Retina (tissue), 1 donor: ENCODE data around the gene KCNK1.

Experiments
- DNase-seq: peaks from one replicate; pipeline ENCODE4 v3.0.0-alpha.2; 2016

Gene KCNK1

DNA sequence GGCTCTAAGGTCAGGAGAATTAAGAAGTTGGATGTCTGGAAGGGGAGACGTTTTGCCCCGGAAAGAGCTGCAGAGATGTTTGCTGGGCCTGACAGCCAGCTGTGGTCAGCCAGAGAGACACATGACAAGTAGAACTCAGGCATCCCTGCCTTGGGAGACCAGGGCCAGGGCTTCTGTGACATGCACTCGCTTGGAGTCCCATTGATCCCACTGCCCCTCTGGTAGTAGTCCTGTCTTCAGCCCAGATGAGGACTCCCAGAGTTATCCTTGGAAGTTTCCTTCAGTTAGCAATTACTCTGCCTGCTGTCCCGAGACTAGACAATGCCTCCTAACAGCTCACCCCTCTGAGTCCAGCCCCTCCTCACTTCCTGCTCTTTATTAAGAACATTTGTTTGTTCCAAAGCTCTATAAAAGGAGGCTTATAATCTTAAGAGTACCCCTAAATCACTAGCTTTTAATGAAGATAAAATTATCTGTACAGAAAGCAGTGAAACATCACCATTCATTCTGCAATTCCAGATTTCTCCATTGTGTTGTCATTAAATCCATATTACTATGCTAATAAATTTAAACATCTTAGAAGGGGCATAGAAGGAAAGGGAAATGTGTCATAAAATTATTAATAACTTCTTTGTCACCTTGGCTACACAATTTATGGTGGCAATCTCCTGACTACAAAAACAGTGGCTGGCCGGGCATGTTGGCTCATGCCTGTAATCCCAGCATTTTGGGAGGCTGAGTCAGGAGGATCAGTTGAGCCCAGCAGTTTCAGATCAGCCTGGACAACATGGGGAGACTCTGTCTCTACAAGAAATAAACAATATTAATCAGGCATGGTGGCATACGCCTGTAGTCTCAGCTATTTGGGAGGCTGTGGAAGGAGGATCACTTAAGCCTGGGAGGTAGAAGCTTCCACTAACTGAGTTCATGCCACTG is 94.2 kb downstream of the KCNK1 start:
- peak; percentile 9 for DNase-seq

DNA sequence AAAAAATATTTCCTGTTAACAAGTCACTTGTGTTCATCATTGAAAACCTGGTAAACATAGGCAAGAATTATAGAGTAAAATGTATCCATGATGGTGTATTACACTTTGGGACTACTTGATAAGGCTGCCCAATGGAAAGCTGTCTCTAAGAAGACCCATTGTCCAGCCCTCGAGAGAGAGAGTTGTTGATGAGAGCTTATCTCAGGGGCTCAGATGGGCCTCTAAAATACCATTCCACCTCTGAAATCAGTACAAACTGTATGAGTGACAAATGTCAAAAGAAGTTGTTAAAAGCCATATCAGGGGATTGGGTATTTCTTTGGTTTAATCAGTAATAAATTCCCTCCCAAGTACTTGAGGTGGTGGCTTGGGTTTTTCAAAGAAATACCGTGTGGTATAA is 96.1 kb downstream of the KCNK1 start:
- no peak for DNase-seq

- no peak for DNase-seq
Observed at GRCh38 chr1:233710507-233710906, 96.6 kb downstream of the KCNK1 start.

- no peak for DNase-seq
Observed at GRCh38 chr1:233714631-233715217, 100.8 kb downstream of the KCNK1 start.

GRCh38 chr1:233718057-233718456 is 104.2 kb downstream of the KCNK1 start:
- no peak for DNase-seq

- DNase-seq = no peak
Observed at GRCh38 chr1:233719655-233720341, 105.9 kb downstream of the KCNK1 start.

DNA sequence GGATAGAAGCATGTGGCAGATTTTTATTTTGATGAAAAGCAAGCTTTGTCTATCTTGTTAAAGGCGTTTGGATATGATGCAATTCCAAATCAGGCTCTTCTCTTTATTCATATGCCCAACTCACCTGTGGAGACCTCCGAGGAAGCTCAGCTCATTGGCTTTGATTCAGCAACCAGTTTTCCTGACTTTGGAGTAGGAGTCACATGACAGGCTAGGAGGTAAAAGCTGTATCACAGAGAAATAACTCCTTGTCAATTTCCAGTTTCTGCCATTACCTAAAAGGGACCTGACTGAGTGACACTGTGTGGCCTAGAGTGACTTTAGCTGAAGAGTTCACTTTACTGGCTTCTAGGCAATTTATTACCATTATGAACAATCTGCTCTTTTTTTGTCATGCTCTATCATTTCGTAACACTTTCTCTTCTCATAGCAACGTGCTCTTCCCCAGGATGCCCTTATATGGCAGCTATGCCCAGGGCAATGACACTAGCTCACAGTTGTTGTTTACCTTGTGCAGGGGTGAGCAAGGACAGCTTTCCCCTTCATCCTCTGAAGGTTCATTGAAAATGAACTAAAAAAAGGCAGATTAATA is 107.2 kb downstream of the KCNK1 start:
- DNase-seq = no peak
